NCI-H2227 (cell line): ENCODE results near the gene SH3BP2.

Source experiments
- DNase-seq: peaks from one replicate; lab custom pipeline; 2025; ENCODE audit not compliant: unreplicated experiment; lab: John Stamatoyannopoulos, UW

Gene SH3BP2

DNA sequence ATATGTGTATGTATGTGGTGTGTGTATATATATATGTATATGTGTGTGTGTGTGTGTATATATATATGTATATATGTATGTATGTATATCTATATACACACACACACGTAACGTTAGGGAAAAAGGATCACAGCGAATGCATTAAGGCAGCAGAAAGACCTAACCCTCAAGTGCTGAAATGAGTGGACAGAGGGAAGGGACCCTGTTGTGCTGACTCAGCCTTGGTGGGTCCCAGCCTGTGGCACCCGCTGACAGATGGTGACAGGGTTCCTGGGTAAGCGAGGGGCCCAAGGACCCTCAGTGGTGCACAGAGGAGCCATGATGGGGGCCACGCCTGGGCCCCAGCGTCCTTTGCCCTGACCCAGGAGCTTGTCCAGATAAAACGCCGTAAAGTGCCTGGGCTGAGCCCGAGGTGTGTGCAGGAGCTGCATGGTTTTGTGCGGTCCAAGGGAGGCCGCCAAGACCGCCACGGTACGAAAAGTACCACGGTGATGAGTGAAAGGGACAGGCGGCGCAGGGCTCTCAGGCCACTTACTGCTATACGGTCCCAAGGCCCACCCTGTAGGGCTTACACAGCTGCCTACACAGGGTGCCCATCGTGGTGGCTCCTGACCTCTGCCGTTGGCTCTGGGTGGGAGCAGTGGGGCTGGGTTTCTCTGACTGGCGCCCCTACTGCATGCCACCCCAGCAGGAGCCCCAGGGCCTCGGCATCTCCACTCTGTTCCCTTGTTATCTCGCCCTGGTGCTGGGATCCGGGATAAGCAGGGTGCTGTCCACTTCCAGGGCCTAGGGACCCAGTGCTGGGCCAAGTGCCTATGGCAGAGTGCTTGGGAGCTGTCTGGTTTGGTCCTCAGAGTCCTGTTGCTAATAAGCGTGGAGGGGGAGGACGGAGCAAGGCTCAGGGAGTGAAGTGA, 10.0 kb downstream of the SH3BP2 start:
- no peak for DNase-seq

DNA sequence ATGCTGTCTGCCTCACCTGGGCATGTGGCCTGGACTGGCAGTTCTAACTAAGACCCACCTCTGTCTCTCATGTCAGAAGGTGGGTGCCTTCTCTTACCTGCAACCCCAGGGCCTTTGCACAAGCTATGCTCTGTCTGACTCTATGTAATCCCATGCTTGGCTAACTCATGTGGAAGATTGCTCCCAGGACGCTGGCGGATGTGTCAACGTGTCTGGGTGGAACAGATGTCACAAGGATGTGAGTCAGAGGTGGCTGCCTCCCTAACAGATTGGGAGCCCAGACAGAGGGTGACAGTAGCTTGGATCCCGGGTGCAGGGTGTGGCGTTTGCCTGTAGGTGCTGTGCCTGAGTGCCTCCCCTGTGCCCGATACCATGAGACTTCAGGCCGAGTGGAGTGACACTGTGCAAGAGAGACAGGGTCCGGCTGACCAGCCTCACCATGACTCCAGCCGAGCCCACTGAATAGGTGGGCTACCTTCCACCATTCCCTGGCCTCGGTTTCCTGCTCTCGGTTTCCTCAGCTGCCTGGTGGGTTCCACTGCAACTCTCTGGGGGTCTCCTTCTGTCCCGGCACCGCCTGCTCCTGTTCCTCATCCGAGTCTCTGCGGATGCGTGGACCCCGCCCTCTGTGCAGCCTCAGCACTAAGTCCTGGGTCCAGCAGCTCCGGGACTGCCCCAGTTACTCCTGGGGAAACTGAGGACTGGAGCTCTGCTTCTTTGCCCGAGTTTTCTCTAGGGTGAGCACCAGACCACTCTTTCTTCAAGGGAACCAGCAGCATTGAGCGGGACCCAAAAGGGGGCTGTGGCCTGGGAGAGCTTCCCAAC, 11.0 kb downstream of the SH3BP2 start:
- DNase-seq = no peak

DNA sequence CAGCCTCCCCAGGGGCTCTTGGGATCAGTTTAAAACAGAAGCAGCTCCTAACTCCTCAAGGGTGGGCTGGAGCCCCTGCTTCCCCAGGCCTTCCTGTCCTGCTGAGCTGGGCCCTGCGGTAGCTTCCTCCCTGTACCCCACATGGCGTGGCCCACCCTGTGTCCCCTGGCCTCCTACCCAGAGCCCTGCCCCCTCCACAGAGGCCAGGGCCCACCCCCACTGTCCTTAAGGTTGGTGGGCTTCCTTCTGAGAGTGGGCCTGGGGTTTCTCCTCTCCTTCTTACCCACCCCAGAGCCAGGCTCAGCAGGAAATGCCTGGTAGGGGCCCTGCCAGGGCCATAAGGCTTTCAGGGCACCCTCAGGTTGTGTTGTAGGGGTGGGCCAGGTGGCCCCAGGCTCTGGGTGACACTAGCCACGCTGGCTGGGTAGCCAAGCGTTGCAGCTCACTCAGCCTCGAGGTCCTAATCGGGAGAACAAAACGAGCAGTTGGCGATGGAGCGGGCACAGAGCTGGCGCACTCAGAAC, 11.6 kb downstream of the SH3BP2 start:
- DNase-seq = no peak

DNA sequence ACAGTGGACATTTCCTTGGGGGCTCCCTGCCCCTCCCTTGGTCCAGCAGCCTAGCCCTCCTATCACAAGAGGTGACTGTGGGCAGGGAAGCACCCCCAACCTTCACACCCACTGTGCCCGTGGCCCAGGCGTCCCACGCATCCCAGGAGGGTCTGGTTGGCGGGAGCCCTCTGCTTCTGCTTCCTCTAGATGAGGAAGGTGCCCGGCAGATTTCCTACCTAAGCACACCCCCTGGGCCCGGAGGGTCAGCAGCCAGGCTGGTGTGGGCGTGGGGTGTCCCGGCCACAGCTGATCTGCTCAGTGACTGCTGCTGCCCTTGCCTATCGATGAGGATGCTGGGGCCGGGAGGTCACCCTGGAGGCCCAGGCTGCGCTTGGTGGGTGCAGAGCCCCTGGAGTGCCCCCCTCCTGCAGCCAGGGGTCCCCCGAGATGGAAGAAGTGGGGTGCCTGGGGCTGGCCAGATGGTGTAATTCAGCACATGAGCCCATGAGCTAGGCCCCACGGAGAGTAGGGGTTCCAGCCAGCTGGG, 12.2 kb downstream of the SH3BP2 start:
- DNase-seq = no peak

DNA sequence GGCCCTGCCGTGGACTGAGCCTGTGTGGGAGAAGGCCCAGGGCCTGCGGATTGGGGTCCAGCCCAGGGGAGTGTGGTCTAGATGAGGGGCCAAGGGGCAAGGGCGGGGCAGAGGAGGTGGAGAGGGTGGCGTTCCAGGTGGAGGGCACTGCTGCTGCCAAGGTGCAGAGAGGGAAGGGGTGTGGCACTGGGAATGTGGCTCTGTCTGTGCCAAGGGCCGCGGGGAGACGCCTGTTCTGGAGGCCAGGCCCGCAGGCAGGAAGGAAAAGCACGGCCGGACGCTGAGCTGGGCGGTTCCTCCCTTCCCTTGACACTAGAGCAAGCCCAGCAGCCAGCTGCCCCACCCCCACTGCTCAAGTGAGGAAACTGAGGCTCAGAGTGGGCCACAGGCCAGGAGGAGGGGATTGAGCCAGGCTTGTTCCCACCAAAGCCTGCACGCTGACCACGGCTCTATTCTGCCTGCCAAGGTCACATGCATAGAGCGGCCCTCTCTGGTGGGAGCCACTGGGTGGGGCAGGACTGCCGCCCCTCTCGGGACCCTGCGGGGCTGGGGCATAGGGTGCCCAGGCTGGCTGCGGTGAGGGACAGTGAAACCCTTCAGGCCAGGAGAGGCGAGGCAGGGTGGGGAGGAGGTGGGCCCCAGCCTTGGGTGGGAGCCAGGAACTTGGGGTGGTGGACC, 13.0 kb downstream of the SH3BP2 start:
- DNase-seq = no peak

DNA sequence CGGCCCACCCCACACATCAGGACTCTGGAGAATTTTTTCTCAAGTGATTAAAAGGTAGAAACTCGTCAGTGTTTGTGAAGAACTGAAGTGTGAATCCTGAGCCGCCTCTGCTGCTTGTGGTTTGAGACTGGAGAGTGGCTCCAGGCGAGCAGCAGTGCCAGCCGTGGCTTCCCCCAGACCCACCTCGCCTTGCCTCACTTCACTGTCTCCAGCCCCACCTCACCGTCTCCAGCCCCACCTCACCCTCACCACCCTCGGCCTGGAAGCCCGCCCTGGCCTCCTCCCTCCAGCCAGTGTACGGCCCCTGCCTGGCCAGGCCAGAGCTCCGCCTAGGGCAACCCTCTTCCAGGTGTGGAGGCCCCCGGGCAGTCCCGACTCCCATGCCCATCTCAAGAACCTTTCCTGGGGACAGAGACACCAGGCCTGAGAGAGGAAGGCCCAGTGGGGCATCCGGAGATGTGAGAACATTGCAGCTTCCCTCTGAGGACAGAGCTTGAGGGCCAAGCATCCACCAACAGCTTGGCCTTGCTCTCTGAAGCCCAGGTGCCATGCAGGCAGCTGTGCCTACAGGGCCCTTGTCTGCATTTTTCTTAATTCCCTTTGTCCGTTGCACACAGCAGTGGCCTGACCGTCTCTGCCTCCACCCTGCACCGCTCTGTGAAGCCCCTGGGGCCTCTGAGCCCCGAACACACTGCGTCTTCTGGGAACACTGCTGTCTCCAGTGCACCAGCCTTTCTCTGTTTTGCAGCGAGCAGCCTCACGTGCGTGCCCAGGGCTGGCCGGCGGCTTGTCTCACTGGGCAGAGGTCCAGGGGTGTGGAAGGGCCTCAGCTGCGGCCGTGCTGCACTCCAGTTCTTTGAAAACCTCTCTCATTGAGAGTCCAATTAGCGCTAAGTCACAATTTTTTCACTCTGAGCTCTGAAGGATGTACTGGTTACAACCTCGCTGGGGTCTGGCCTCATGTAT, 13.8 kb downstream of the SH3BP2 start:
- DNase-seq = peak; percentile 29

DNA sequence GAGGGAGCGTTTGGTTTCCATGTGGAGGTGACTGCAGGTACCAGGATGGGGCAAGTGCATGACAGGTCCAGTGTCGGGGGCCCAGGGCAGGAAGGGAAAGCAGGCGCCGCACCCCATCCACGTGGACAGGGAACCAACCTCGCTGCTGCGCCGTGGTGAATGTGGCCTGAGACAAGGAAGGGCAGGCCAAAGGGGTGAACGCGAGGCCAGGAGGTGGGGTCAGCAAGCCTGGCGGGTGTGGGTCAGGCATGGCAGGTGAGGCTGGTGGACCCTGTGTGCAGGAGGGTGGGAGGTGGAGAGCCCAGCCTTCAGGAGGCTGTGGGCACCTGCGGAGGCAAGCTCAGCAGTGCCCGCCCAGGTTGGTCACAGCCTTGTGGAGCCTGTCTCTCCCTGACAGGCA, 14.7 kb downstream of the SH3BP2 start:
- no peak for DNase-seq

DNA sequence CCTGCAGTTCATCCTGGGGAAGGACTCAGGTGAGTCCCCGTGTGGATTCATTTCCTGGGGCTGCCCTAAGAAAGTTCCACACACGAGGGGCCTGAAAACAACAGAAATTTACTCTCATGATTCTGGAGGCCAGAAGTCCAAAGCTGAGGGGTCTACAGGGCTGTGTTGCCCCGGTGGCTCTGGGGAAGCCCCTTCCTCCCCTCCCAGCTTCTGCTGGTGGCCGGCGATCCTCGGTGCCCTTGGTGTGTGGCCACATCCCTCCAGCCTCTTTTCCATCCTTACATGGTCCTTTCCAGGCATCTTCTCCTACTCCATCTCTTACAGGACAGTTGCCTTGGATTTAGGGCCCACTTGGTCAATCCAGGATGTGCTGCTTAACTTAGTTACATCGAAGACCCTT, 15.1 kb downstream of the SH3BP2 start:
- DNase-seq = no peak

DNA sequence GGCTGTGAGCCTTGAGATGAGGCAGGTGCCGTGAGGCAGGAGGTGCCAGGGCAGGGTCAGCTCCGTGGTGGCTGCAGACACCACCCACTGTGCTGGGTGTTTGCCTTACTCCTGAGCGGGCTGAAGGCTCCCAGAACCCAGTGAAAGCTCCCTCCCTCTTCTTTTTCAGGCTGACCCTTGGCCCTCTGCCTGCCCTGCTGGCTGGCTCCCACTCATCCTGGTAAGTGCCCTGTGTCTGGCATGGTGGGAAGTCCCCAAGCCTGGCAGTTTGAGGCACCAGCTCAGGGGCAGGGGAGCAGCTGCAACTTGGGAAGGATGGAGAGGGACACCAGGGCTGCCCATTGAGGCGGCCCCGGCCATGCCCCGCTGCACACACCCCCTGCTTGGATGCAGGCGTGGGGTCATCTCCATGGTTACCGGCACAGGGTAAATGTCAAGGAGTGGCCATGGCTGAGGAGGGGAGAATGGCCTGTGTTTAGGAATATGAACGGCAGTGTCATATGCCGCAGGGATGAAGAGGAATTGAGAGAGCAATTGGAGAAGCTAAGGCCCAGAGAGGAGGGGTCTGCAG, 16.8 kb downstream of the SH3BP2 start:
- no peak for DNase-seq

DNA sequence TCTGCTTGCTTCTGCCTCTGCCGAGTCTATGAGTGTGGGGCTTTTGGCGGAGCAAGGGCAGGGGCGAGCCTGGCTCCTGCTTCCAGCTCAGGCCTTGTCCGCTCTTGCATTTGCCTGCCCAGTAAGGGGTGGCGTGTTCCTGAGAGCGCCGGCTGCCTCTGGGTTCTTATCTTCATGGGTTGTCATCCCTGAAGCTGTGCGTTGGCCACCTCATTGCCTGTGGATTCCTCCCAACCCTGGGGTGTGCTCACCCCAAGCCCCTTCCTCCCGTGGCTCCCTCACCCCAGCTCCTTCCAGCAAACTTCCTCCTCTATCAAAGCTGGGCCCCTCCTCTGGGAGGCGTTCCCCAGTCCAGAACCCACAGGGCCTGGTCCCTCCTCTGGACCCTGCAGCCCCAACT, 17.5 kb downstream of the SH3BP2 start:
- DNase-seq = no peak

DNA sequence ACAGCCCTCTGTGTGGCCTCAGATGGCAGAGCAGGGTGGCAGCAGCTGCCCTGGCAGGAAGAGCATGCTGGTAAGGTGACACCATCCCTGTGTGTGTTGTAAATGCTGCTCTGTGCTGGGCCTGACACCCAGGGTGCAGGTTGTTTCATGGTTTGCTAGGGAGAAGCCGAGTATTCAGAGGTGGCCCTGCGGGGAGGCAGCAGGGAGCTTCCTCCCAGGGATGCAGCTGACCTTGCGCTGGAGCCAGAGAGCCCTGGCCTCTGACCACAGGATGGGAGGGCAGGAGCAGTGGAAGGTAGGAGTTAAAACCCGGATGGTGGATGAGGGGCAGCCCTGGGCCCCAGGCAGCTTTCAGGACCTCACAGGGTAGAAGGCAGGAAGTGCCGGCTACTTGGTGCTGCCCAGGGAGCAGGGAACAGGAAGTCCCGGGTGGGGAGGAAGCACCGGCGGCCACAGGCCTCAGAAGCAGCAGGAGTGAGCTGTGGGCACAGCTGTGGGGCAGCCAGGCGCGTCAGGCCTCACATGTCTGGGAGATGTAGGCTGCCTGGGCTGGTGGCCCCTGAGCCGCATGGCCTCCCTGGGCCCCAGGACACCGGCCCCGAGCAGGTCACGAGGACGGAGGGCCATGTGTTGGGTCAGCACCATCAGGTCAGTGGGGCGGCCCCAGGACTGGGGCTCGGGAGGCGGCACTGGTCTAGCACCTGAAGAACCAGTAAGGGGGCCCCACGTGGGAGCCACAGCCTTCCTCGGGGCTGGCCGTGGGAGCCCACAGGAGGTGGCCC, 19.1 kb downstream of the SH3BP2 start:
- DNase-seq = no peak

DNA sequence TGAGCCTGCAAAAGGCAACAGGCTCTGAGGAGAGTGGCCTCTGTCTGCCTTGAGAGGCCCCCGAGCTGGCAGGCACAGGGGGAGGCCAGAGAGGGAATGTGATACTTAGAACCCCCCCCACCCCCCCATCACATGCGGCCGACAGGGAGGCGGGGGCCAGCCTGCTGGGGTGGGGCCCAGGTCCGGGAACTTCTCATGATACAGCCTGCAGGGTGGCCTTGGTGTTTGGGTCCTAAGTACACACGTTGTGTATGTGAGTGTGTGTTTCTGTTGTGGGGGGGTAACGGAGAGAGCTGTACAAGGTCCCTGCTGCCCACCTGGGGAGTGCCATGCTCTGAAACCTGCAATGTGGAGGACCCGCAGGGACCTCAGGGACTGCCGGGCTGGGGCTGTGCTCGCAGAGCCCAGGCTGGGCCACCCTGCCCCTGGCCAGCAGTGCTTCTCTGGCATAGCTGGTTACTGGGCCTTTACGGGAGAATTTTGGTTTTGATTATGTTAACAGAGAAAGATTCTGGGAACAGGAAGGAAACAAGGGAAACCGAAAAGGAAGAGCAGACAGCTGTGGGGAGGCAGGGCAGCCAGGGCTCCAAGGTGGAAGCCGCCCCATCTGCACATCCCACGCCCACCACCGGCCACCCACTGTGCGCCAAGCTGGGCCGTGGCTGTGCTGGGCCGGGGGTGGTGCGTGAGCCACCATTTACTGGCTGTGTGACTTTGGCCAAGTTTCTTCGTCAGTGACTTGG, 19.9 kb downstream of the SH3BP2 start:
- DNase-seq = no peak

DNA sequence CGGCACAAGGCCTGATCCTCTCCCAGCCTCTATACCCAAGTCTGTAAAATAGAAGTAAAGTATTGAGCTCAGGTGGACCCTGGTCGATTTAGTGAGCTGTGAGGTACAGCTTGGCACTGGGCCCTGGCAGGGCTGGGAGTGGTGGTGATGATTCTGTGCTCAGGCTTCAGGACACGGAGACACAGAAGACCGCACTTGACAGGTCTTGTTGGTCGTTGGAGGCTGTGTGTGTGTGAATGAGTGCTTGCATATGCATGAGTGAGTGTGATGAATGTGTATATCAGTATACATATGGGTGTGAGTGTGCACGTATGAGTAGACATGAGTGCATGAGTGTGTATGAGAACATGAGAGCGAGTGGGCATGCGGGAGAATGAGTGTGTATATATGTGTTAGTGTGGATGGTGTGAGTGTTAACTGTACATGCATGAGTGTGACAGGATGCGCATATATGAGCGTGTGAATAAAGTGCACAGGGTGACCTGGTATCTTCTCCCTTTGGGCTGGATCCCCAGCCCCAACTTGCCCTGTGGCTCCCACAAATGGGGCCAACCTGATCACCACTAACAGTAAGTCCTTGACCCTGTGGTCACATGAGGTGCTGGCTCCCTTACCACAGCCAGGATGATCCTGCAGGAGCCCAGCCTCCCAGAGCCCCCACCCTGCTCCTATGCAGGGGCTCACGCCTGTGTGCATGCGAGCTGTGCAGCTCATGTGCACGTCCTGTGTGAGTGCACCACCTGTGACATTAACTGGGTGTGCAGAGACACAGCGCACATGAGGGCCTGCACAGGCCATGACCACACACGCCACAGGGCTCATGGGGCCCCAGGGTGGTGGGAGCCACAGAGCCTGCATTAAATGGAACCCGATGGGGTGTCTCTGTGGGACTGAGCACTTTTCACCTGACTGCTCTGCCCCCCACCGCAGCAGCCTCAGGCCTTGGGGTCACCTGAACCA, 20.8 kb downstream of the SH3BP2 start:
- DNase-seq = no peak

DNA sequence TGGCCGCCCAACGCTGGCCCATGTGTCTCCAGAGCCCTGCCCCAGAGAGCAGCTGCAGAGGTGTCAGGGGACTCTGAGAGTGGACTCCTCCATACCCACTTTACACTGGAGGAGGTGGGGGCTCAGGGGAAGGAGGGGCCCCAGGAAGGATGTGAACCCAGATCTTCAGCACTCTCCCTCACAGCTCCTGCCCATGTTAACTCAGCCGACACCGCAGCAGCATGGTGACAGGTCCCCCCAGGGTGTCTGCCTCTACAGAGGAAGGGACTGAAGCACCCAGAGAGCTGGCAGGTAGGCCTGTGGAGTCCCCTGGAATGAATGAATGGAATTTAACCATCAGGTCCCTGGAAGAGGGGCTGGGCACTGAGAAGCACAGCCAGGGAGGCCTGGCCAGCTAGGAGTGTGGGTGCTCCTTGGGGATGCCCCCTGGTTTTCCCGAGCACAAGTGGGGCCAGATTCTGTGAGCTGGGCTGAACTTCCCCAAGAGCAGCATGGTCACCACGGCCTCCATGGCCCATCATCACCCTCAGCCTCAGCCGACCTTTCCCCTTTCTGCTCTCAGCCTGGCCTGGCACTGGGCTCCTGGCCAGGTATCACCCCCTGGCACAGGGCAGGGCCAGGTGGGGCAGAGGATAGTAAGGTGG, 21.9 kb downstream of the SH3BP2 start:
- DNase-seq = no peak

DNA sequence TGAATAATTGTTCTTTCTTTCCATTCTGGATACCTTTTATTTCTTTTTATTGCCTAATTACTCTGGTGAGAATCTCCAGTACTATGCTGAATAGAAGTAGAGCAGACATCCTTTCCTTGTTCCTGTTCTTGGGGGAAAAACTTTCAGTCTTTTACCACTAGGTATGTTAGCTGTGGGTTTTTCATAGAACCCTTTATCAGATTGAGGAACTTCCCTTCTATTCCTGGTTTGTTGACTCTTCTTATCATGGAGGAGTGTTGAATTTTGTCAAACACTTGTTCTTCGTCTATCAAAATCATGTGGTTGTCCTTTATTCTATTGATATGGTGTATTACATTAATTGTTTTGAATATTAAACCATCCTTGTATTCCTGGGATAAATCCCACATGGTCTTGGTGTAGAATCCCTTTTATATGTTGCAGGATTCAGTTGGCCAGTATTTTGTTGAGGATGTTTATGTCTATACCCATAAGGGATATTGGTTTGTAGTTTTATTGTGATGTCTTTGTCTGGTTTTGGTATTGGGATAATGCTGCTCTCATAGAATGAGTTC, 23.6 kb downstream of the SH3BP2 start:
- DNase-seq = no peak

DNA sequence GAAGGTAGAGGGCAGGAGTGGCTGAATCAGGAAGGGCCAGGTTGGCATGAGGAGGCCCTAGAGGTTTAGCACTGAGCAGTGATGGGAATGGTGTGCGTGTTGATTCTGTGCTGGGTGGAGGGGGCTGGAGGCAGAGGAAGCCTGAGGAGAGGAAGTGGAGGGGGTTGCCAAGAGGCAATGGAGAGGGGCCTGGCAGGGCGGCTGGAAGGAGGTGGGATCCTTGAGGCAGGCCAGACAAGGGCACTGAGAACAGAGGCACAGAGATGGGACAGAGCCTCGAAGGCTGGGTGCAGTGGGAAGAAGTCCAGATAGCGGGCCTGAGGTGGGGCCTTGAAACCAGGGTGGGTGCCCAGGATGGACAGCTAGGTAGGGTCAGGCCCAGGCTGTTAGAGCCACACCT, 24.3 kb downstream of the SH3BP2 start:
- no peak for DNase-seq
